Ovary (tissue), 9 donors: ENCODE results near the gene APOA4. TPM values are rescaled to one million over a fixed set of nuclear protein-coding genes. Genes with fewer than 3 reads are reported as not detected.

Experiments
- DNase-seq, 5 donors: peaks; one replicate each; pipeline ENCODE4 v3.0.0-alpha.2; 2019 to 2020
- H3K27ac ChIP-seq, 2 donors: fragments of 200-600 bp; one replicate each; pipeline versions ENCODE4 v1.5.1 to v1.8.0; 2019 to 2022
- H3K27me3 ChIP-seq: fragments of 200-600 bp; one replicate; pipeline ENCODE4 v1.8.0; 2022
- H3K36me3 ChIP-seq: fragments of 200-600 bp; sonication (generic); one replicate; pipeline ENCODE4 v1.5.1; 2019
- H3K4me1 ChIP-seq: one replicate; pipeline ENCODE4 v1.8.1; 2013; ENCODE audit warnings: mild to moderate bottlenecking, moderate library complexity; ENCODE audit not compliant: insufficient read depth
- H3K4me3 ChIP-seq: fragments of 200-600 bp; sonication (generic); one replicate; pipeline ENCODE4 v1.5.1; 2017
- H3K9me3 ChIP-seq, 2 donors: fragments of 200-600 bp in 1 of 2; sonication (generic) in 1 of 2; one replicate each; pipeline versions ENCODE4 v1.5.1 to v1.8.1; 2013 to 2019; ENCODE audit warnings: mild to moderate bottlenecking in 1 of 2, moderate library complexity in 1 of 2
- EP300 ChIP-seq: sonication (generic); formaldehyde crosslinking; IDR thresholded peaks from one replicate; pipeline ENCODE4 v1.6.1; 2017; ENCODE audit warnings: antibody characterized with exemption
- POLR2A ChIP-seq: fragments of 450-650 bp; IDR thresholded peaks from one replicate; pipeline ENCODE4 v1.6.1; 2017; ENCODE audit warnings: antibody characterized with exemption, mild to moderate bottlenecking, moderate library complexity
- WGBS, 3 donors: extraction: QIAGEN DNeasy Blood & Tissue Kit in 1 of 3; methylation state at CpG; one replicate each; pipeline versions ENCODE4 v1.1.5 to v1.1.7; 2013 to 2017; 5-methylcytosine and 5-hydroxymethylcytosine counted together
- intact Hi-C, 4 donors: fragments of 100-400 bp; cut with DNase I; formaldehyde crosslinking; loops; one replicate each; pipeline versions ENCODE4 v1.11.0 to v1.15.1; 2022 to 2023
- polyA plus RNA-seq, 2 donors: library from polyadenylated mRNA; stranded (reverse); fragments of 200-250 nt in 1 of 2; fragments of 350-450 nt in 1 of 2; fragmentation: Illumina TruSeq in 1 of 2; extraction: RNeasy Lipid Tissue Mini Kit (QIAGEN cat#74804) in 1 of 2; gene quantifications; one replicate each; pipeline ENCODE4 v1.2.3, GENCODE V29; 2013 to 2014
- total RNA-seq, 7 donors: library from RNA; depleted of rRNA in 2 of 7; stranded (reverse); fragments of >200 nt in 2 of 7; fragmentation: NEBNext Ultra II Directional in 3 of 7; extraction: Animal tissue kit (Norgen Biotek cat#: 25700) in 3 of 7; gene quantifications; one replicate each; pipeline versions ENCODE4 v1.1.0 to v1.2.4, GENCODE V29; 2016 to 2023
- TF ChIP-seq, protein P1 (sequence below), 3 donors: fragments of 450-650 bp in 2 of 3; fragments of 200-600 bp in 1 of 3; IDR thresholded peaks; one replicate each; pipeline versions ENCODE4 v1.5.1 to v1.8.0; 2016 to 2022; ENCODE audit warnings: antibody characterized with exemption in 3 of 3, mild to moderate bottlenecking in 1 of 3
- donor health status: DM: no; HTN: no; CAD: no; lungs with moderate emphysema.
- donor health status: DM: no; HTN: no; CAD: no.
- donor health status: Bipolar disorder and iron deficiency.
- donor health status: DM: yes; HTN: yes; CAD: no.
- donor health status: DM: no; HTN: no; CAD: no.
- donor health status: DM: yes; HTN: yes; CAD: no.

Gene APOA4
- total and polyA plus RNA-seq, 9 donors = 0.19 to 41.7 TPM; not detected in 7

DNA sequence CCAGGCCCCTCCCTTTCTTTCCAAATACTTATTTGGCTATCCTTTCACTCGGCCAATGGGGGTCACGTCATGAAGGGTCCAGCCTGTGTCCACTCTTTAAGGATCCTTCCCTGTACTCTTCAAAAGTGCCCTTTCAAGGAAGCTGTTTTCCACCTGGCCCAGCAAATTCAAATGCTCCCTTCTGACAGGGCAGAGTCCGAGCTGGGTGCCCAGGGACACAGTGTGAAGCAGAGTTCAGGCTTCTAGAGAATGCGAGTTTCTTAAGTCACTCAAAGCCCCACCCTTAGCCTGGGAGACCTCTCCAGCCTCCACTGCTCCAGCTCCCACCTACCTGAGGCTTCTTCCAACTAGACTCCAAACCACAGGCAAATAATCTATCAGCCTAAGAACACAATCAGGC lies 19.8 kb upstream of the APOA4 start:
- no peaks in the 10 kb centered on the region for H3K36me3 ChIP-seq
- intact Hi-C loops = no loop called here
- no peak overlapping the region for H3K4me3 ChIP-seq
- H3K4me1 ChIP-seq = peaks cover 9% of the 10 kb centered on the region
- no peak overlapping the region for H3K27ac ChIP-seq
- no peaks in the 10 kb centered on the region for H3K27me3 ChIP-seq
- 80 to 92% (median 80%) methylated on average over 4 of the region's 4 CpGs for WGBS, 3 donors
- H3K9me3 ChIP-seq = no peaks in the 10 kb centered on the region
- DNase-seq = peak in 2 of 5 donors; percentile 16 to 23
- TF ChIP-seq, protein P1, sequence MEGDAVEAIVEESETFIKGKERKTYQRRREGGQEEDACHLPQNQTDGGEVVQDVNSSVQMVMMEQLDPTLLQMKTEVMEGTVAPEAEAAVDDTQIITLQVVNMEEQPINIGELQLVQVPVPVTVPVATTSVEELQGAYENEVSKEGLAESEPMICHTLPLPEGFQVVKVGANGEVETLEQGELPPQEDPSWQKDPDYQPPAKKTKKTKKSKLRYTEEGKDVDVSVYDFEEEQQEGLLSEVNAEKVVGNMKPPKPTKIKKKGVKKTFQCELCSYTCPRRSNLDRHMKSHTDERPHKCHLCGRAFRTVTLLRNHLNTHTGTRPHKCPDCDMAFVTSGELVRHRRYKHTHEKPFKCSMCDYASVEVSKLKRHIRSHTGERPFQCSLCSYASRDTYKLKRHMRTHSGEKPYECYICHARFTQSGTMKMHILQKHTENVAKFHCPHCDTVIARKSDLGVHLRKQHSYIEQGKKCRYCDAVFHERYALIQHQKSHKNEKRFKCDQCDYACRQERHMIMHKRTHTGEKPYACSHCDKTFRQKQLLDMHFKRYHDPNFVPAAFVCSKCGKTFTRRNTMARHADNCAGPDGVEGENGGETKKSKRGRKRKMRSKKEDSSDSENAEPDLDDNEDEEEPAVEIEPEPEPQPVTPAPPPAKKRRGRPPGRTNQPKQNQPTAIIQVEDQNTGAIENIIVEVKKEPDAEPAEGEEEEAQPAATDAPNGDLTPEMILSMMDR (IDR thresholded peaks at IDR 0.05) = no peak
- TF ChIP-seq POLR2A = no peak

DNA sequence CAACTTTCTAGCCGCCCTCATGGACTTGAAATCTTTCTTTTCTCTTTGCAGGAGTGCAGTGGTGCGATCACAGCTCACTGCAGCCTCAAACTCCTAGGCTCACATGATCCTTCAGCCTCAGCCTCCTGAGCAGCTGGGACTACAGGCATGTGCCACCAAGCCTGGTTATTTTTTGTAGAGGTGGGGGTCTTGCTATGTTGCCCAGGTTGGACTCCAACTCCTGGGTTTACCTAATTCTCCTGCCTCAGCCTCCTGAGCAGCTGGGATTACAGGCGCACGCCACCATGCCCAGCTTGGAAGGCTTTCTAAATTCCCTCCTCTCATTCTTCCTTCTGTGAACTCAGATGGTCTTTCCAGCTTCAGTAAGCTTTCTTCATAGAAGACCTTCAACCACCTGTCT lies 19.0 kb upstream of the APOA4 start:
- TF ChIP-seq, protein P1 (IDR thresholded peaks at IDR 0.05) = no peak
- no peak for TF ChIP-seq EP300
- no peak for TF ChIP-seq POLR2A
- Histone ChIP-seq H3K4me1 (peaks cover 17% of the 10 kb centered on the region), H3K27ac (no peak overlapping the region), H3K27me3 (no peaks in the 10 kb centered on the region), H3K4me3 (no peak overlapping the region), H3K9me3 (no peaks in the 10 kb centered on the region), H3K36me3 (no peaks in the 10 kb centered on the region)
- no peak for DNase-seq
- 97 to 100% (median 97%) methylated on average over 4 of the region's 4 CpGs for WGBS, 3 donors
- intact Hi-C loops = no loop called here

DNA sequence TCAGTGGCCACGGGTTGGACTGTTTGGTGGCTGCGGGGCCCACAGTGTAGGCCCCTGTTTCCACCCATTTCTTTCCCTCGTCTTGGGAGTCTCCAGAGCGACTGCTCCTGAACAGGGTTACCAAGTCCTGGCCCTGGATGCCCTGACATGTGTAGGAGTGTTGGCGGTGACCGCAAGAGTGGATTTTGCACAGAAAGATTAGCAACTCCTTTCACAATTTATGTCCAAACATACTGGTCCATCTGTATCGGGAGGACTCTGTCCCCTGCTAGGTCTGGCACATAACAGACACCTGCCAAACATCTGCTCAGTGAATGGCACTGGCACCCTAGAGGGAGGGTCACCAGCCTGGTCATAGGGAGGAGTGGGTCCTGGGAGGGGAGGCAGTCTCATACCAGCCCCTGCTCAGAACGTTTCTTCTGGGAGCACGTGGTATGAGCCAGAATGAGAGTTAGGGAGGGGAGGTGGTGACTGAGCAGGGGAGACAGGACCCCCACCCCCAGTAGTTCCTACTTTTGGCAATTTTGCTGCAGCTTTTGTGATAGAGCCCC lies 17.7 kb upstream of the APOA4 start:
- intact Hi-C loops = no loop called here
- TF ChIP-seq POLR2A (no peak), EP300 (no peak)
- TF ChIP-seq, protein P1 (IDR thresholded peaks at IDR 0.05) = no peak
- WGBS, 3 donors = 47 to 54% (median 47%) methylated on average over 9 of the region's 9 CpGs
- Histone ChIP-seq H3K36me3 (no peaks in the 10 kb centered on the region), H3K9me3 (no peaks in the 10 kb centered on the region), H3K27ac (no peak overlapping the region), H3K4me1 (peaks cover 27% of the 10 kb centered on the region), H3K27me3 (no peaks in the 10 kb centered on the region), H3K4me3 (no peak overlapping the region)
- DNase-seq = peak in 2 of 5 donors; percentile 10 to 17

DNA sequence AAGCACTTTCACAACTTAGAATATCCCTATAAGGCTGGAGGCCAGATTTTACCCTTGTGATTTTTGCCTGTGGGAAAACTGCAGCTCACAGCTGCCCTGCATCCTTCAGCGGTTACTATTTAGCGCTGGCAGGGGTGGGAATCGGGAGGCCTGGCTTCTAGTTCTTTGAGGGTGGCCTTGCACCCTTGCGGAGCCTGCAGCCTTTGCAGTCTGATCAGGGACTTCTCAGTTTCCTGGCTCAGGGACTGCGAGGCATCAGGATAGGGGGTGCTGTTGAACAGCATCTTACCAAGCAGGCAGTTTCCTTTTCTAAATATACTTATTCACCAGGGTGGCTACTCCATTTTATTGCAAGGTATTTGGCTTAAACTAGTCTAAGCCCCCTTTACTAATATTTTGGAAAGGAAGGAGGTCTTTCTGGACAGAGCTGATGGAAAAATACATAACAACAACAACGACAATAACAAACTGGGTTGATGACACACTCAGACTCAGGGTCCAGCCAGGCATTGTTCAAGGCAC lies 17.2 kb upstream of the APOA4 start:
- H3K27ac ChIP-seq = no peak overlapping the region
- no peaks in the 10 kb centered on the region for H3K36me3 ChIP-seq
- 18 to 42% (median 30%) methylated on average over 6 of the region's 6 CpGs for WGBS, 3 donors
- no peaks in the 10 kb centered on the region for H3K9me3 ChIP-seq
- peak in 2 of 5 donors; percentile 30 to 41 for DNase-seq
- H3K4me1 ChIP-seq = peaks cover 29% of the 10 kb centered on the region
- H3K4me3 ChIP-seq = no peak overlapping the region
- no peaks in the 10 kb centered on the region for H3K27me3 ChIP-seq
- no peak for TF ChIP-seq EP300
- TF ChIP-seq, protein P1 (IDR thresholded peaks at IDR 0.05) = no peak
- TF ChIP-seq POLR2A = no peak
- intact Hi-C loops = no loop called here
